Activated CD4-positive, alpha-beta T cell treated with anti-CD3 and anti-CD28 coated beads, Interleukin-2, amount 50 U/mL, for 24 hours (primary cell): ENCODE measurements around the gene FGGY.

Experiments
- DNase-seq, 2 donors: peaks; one replicate each; pipeline ENCODE4 v3.0.0-alpha.2; 2020; ENCODE audit warnings: low read depth in 1 of 2, low spot score in 1 of 2

Gene FGGY

GRCh38 chr1:59383963-59384362 is 87.1 kb downstream of the FGGY start:
- DNase-seq, result no peak

GRCh38 chr1:59384443-59384842 is 87.5 kb downstream of the FGGY start:
- DNase-seq, result no peak

GRCh38 chr1:59388191-59388590 is 91.3 kb downstream of the FGGY start:
- DNase-seq, result no peak

- DNase-seq, result no peak
Measured at GRCh38 chr1:59389847-59390246, 93.0 kb downstream of the FGGY start.

- DNase-seq, result no peak
Measured at GRCh38 chr1:59390307-59390706, 93.4 kb downstream of the FGGY start.

- no peak for DNase-seq
Measured at GRCh38 chr1:59391212-59392179, 94.6 kb downstream of the FGGY start.

GRCh38 chr1:59393211-59394180 is 96.6 kb downstream of the FGGY start:
- DNase-seq, result no peak

GRCh38 chr1:59394706-59395425 is 98.0 kb downstream of the FGGY start:
- no peak for DNase-seq

GRCh38 chr1:59396387-59396786 is 99.5 kb downstream of the FGGY start:
- DNase-seq, result no peak

- no peak for DNase-seq
Measured at GRCh38 chr1:59397139-59397858, 100.4 kb downstream of the FGGY start.

- DNase-seq, result no peak
Measured at GRCh38 chr1:59399642-59400041, 102.7 kb downstream of the FGGY start.

GRCh38 chr1:59401581-59401980 is 104.7 kb downstream of the FGGY start:
- DNase-seq, result no peak

- no peak for DNase-seq
Measured at GRCh38 chr1:59404796-59405195, 107.9 kb downstream of the FGGY start.

- DNase-seq, result no peak
Measured at GRCh38 chr1:59406437-59407164, 109.7 kb downstream of the FGGY start.

GRCh38 chr1:59408608-59409240 is 111.8 kb downstream of the FGGY start:
- no peak for DNase-seq

GRCh38 chr1:59409549-59409948 is 112.7 kb downstream of the FGGY start:
- no peak for DNase-seq

- no peak for DNase-seq
Measured at GRCh38 chr1:59409986-59410385, 113.1 kb downstream of the FGGY start.

GRCh38 chr1:59410457-59410856 is 113.6 kb downstream of the FGGY start:
- DNase-seq, result no peak

GRCh38 chr1:59411147-59411546 is 114.3 kb downstream of the FGGY start:
- no peak for DNase-seq
